ENCODE data around the gene GRIN2A.

Gene GRIN2A

DNA sequence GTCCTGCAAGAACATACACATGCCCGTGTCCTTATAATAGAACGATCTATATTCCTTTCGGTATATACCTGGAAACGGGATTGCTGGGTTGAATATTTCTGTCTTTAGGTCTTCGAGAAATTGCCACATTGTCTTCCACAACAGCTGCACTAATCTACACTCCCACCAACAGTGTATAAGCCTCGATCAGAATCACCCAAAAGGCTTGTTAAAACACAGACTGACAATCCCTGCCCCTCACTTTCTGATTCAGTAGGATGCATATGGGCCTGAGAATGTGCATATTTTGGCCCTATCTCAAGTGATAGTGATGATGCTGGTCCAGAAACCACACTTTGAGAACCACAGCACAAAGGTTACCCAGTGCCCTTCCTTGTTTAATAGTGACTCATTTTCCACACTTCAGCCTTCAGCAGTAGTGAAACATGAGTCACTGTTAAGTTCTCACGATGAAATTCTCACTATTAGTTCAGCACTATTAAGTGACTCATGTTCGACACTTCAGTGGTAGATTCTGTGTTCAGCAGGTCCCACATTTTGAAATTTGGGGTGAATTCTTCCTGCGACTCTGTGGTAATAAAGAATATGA is 215.6 kb downstream of the GRIN2A start:
- no peak for DNase-seq (ENCODE audit: low read depth in 2 of 2)

GRCh38 chr16:9965079-9965478 is 217.1 kb downstream of the GRIN2A start:
- DNase-seq (ENCODE audit: low read depth in 2 of 2), result no peak

GRCh38 chr16:9964426-9964825 is 217.8 kb downstream of the GRIN2A start:
- no peak for DNase-seq (ENCODE audit: low read depth in 2 of 2)

DNA sequence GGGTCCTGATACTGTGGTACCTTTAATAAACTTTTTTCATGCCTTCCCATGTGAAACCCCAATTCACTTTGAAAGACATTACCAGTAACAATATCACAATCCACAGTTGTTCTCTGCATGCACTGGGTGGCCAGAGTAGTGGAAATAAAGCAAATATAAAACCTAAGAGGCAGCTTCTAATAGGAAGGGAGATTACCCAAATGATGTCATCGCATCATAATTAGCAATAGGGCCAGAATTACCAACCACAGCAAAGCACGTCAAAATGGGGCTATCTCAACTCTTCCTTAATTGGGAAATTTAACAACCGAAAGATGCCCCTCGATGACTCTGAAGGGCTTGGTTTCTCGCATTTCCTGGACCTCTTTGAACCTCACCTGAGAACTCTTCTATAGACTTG is 224.8 kb downstream of the GRIN2A start:
- no peak for DNase-seq (ENCODE audit: low read depth in 2 of 2)

- DNase-seq (ENCODE audit: low read depth in 2 of 2), result no peak
Observed at GRCh38 chr16:9957002-9957401, 225.2 kb downstream of the GRIN2A start.

DNA sequence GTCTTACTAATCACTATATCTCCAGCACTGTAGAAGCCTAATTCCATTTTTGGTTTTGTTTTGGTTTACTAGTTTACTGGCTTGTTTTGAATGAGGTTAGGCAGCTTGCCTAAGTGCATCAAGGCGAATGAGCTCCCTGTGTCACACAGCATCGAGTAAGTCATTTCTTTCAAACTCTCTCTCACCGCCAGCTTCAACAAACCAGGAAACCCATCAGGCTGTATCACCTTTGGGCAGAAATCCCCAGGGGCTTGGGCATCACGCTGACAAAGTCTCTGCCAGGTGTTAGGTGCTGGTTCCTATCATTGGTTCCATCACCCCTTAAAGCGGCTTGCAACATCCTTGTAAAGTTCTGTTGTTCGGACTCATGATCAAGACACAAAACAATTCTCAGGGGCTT is 226.6 kb downstream of the GRIN2A start:
- DNase-seq (ENCODE audit: low read depth in 2 of 2), result no peak

GRCh38 chr16:9953908-9954570 is 228.2 kb downstream of the GRIN2A start:
- no peak for DNase-seq (ENCODE audit: low read depth in 2 of 2)

DNA sequence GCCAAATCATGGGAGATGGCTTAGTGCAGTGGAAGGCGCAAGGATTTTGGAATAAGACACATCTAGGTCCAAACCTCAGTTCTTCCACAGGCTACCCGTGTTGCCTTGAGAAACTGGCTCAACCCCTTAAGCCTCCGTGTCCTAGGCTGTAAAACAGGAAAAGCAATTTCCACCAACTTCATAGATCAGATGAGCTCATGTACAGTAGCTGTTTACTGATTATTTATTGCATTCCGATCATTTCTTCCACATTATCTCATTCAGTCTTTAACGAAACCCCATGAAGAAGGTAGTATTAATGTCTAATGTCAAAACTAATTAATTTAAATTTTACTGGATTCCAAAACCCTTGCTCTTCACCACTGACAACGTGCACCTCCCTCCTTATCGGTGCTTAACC is 231.6 kb downstream of the GRIN2A start:
- DNase-seq (ENCODE audit: low read depth in 2 of 2), result no peak

DNA sequence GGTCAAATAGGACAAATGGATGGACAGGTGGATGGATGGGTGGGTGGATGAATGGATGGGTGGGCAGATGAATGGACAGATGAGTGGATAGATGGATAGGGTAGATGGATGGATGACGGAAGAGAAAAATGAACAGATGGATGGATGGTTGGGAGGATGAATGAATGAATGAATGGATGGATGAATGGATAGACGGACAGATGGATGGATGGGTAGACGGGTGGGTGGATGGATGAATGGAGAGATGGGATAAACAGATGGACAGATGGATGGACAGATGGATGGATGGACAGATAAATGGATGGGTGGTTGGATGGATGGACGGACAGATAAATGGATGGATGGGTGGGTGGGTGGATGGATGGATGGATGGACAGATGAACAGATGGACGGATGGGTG is 232.8 kb downstream of the GRIN2A start:
- DNase-seq (ENCODE audit: low read depth in 2 of 2), result no peak

- no peak for DNase-seq (ENCODE audit: low read depth in 2 of 2)
Observed at GRCh38 chr16:9948933-9949332, 233.3 kb downstream of the GRIN2A start.

GRCh38 chr16:9946022-9946720 is 236.1 kb downstream of the GRIN2A start:
- no peak for DNase-seq (ENCODE audit: low read depth in 2 of 2)

DNA sequence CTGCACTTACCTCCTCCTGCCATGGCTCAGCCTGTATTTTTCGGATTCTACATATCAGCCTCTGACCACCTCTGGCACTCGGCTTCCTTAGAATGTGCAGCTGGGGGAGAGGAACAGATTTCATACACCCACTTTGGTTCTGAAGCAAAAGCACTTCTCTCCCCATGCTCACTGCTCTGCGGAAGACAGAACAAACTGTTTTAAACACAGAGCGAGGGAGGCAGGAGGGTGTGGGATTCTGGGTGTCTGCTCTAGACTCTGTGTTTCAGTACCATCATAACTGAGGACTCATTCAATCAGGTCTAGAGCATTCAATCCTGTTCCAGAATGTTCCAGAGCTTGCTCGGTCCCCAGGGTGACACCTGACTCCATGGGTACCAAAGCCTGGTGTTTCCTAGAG is 239.1 kb downstream of the GRIN2A start:
- no peak for DNase-seq (ENCODE audit: low read depth in 2 of 2)

- no peak for DNase-seq (ENCODE audit: low read depth in 2 of 2)
Observed at GRCh38 chr16:9941245-9941644, 241.0 kb downstream of the GRIN2A start.

GRCh38 chr16:9934723-9935508 is 247.3 kb downstream of the GRIN2A start:
- DNase-seq (ENCODE audit: low read depth in 2 of 2), result no peak

- no peak for DNase-seq (ENCODE audit: low read depth in 2 of 2)
Observed at GRCh38 chr16:9932919-9933653, 249.1 kb downstream of the GRIN2A start.

GRCh38 chr16:9932000-9932399 is 250.2 kb downstream of the GRIN2A start:
- DNase-seq (ENCODE audit: low read depth in 2 of 2), result no peak

- no peak for DNase-seq (ENCODE audit: low read depth in 2 of 2)
Observed at GRCh38 chr16:9929836-9930235, 252.4 kb downstream of the GRIN2A start.

DNA sequence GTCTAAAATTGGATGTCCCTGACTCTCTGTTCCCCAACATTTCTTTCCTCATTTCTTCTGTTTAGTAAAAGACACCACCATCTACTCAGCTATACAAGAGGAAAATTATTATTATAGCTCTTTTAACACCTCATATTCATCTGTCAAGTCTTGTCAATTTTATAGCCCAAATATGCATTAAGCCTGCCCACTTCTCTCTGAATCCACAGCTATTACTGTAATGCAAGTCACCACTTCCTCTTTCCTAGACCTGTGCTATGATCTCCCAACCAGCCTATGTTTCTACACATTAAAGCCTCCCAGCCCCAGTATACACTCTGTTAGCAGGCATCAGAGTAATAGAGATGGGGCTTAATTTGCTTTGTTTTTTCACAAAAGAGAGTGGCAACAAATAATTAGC is 252.9 kb downstream of the GRIN2A start:
- no peak for DNase-seq (ENCODE audit: low read depth in 2 of 2)

DNA sequence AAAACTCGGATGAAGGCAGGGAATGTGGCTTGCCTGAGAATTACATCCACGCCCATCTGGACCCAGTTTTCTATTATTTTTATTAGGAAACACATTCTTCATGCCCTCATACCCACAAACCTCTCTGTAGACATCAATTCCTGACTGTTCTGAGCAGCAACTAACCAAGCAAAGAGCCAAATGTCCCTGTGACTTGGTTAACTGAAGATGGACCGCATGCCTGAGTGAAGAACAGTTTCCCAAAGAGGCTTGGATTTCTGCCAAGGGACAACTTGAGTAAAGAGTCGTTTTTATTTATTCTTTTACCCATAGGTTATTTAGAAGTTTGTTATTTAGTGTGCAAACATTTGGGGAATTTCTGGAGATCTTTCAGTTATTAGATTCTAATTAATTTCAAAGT is 259.8 kb downstream of the GRIN2A start:
- DNase-seq (ENCODE audit: low read depth in 2 of 2), result no peak

GRCh38 chr16:9921997-9922396 is 260.2 kb downstream of the GRIN2A start:
- DNase-seq (ENCODE audit: low read depth in 2 of 2), result no peak

GRCh38 chr16:9919460-9919859 is 262.8 kb downstream of the GRIN2A start:
- no peak for DNase-seq (ENCODE audit: low read depth in 2 of 2)

DNA sequence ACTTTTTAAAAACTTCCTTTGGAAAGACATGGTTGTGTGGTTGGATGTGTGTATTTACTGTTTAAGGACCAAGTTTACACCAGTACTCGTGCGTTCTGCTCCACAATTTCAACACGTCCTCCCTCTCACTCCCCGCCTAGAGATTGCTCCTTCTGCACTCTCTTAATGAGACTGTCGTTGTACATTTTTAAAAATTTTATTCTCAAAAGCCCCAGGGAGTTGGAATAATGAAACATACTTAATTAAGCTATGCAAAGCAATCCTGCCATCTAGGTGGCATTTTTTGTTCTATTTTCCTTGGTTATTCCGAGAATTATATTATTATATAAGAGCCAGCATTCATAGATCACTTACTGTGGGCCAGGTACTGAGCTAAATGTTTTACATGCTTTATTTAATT is 264.5 kb downstream of the GRIN2A start:
- no peak for DNase-seq (ENCODE audit: low read depth in 2 of 2)

Data from stimulated activated CD4-positive, alpha-beta T cell treated with anti-CD3 and anti-CD28 coated beads, Interleukin-15, amount 100 ng/mL, for 48 hours (primary cell).